Suprapubic skin (tissue), 4 donors: ENCODE data around the gene SKAP1.

Experiments
- EP300 ChIP-seq: sonication (generic); formaldehyde crosslinking; IDR thresholded peaks from one replicate; pipeline ENCODE4 v1.6.1; 2017; ENCODE audit warnings: antibody characterized with exemption
- POLR2A ChIP-seq, 2 donors: fragments of 450-650 bp; IDR thresholded peaks; one replicate each; pipeline ENCODE4 v1.6.1; 2017; ENCODE audit warnings: antibody characterized with exemption in 2 of 2, mild to moderate bottlenecking in 2 of 2, moderate library complexity in 2 of 2
- POLR2AphosphoS5 ChIP-seq, 3 donors: sonication (generic); formaldehyde crosslinking; IDR thresholded peaks; one replicate each; pipeline ENCODE4 v1.6.1; 2017; ENCODE audit warnings: antibody characterized with exemption in 3 of 3
- TF ChIP-seq, protein P1 (sequence below), 2 donors: fragments of 200-600 bp in 1 of 2; fragments of 450-650 bp in 1 of 2; sonication (generic) in 1 of 2; IDR thresholded peaks; one replicate each; pipeline ENCODE4 v1.5.1; 2016 to 2019; ENCODE audit warnings: antibody characterized with exemption in 2 of 2, mild to moderate bottlenecking in 1 of 2, moderate library complexity in 1 of 2

DNA sequence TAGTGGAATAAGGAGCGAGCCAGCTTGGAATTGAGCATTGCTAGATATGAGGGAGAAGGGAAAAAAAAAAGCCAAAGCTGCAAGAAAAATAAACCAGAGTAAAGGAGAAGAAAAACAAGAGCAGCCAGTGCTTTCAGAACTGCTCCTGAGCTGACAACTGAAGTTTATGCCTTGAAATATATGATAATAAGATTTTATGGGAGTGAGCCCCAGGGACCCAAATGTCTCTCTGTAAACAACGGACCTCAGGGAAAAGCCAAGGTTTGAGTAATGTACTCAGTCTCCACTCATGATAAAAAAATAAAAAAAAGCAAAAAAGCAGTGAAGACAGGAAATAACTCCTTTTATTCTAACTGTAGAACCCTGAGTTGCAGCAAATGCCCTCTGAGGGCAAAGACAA is 189.9 kb downstream of the SKAP1 start:
- TF ChIP-seq, protein P1, sequence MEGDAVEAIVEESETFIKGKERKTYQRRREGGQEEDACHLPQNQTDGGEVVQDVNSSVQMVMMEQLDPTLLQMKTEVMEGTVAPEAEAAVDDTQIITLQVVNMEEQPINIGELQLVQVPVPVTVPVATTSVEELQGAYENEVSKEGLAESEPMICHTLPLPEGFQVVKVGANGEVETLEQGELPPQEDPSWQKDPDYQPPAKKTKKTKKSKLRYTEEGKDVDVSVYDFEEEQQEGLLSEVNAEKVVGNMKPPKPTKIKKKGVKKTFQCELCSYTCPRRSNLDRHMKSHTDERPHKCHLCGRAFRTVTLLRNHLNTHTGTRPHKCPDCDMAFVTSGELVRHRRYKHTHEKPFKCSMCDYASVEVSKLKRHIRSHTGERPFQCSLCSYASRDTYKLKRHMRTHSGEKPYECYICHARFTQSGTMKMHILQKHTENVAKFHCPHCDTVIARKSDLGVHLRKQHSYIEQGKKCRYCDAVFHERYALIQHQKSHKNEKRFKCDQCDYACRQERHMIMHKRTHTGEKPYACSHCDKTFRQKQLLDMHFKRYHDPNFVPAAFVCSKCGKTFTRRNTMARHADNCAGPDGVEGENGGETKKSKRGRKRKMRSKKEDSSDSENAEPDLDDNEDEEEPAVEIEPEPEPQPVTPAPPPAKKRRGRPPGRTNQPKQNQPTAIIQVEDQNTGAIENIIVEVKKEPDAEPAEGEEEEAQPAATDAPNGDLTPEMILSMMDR (IDR thresholded peaks at IDR 0.05), result no peak
- no peak for TF ChIP-seq POLR2AphosphoS5 (IDR thresholded peaks at IDR 0.05)
- no peak for TF ChIP-seq EP300
- no peak for TF ChIP-seq POLR2A (IDR thresholded peaks at IDR 0.05)
